Lung microvascular endothelial cell (primary cell): Measurements from ENCODE around the gene ALKBH7. TPM values are rescaled to one million over a fixed set of nuclear protein-coding genes. Genes with fewer than 3 reads are reported as not detected.
"Not testable (repeated sequence)": the region's sequence is repeated elsewhere in the genome, so short reads cannot be mapped to it uniquely, and the experiment has no call there.

ENCODE experiments used
- DNase-seq, 2 donors: peaks; one replicate each; pipeline versions ENCODE4 v3.0.0 to v3.0.0-alpha.2; 2010; ENCODE audit warnings: low read depth in 2 of 2
- total RNA-seq: library from RNA; depleted of rRNA; stranded (reverse); fragments of >200 nt; gene quantifications from 2 replicates; pipeline ENCODE4 v1.2.1, GENCODE V29; 2014

The ALKBH7 gene, protein sequence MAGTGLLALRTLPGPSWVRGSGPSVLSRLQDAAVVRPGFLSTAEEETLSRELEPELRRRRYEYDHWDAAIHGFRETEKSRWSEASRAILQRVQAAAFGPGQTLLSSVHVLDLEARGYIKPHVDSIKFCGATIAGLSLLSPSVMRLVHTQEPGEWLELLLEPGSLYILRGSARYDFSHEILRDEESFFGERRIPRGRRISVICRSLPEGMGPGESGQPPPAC
- 30.7 and 40.5 TPM in 2 replicates for total RNA-seq

DNA sequence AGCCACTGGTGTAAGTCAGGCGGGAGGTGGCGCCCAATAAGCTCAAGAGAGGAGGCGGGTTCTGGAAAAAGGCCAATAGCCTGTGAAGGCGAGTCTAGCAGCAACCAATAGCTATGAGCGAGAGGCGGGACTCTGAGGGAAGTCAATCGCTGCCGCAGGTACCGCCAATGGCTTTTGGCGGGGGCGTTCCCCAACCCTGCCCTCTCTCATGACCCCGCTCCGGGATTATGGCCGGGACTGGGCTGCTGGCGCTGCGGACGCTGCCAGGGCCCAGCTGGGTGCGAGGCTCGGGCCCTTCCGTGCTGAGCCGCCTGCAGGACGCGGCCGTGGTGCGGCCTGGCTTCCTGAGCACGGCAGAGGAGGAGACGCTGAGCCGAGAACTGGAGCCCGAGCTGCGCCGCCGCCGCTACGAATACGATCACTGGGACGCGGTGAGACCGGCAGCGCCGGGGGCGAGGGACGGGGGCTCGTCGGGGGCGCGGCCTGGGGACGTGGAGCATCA lies at the start of gene ALKBH7:
TSS of gene ALKBH7 (plus strand) at position 201 of the 502 bp plus-strand sequence. CDS start at position 228, 27 bp downstream.
- peak; percentile 100 for DNase-seq

DNA sequence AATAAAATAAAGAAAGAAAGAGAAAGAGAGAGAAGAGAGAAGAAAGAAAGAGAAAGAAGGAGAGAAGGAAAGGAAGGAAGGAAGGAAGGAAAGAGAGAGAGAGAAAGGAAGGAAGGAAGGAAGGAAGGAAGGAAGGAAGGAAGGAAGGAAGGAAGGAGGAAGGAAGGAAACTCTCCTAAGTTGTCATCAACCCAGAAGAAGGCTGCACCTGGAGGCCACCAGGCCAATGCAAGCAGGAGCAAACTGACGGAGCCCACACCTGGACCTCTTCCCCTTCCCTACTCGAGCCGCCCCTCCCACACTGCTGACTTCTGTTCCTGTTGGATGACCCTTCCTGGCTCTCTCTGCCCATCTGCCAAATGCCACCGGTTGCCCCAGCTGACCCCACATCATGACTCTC lies 47.8 kb upstream of the ALKBH7 start:
- DNase-seq = no peak

DNA sequence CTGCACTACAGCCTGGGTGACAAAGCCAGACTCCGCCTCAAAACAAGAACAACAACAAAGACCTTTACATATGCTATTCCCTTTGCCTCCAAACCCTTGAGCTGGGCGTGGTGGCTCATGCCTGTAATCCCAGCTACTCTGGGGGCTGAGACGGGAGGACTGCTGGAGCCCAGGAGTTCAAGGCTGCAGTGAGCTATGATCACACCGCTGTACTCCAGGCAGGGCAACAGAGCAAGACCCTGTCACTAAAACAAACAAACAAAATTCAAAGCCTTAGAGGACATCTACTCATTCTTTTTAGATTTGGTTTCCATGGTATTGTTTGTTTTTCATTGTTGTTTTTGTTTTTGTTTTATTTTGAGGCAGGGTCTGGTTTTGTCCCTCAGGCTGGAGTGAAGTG lies 47.0 kb upstream of the ALKBH7 start:
- no peak for DNase-seq

DNA sequence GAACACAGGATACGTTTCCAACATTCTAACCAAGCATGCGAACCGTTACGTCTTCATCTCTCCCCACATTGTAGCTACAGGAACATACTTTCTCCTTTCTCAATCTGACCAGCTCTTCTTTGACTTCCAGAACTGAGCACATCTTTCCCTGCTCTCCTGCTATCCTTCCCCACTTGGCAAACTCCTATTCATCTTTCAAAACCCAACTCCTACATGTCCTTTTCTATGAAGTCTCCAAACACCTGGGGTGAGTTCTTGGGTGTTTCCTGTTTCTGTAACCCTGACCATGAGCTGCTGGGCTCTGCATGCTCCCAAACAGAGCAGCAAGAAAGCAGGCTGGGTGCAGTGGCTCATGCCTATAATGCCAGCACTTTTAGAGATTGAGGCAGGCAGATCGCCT lies 45.8 kb upstream of the ALKBH7 start:
- no peak for DNase-seq

DNA sequence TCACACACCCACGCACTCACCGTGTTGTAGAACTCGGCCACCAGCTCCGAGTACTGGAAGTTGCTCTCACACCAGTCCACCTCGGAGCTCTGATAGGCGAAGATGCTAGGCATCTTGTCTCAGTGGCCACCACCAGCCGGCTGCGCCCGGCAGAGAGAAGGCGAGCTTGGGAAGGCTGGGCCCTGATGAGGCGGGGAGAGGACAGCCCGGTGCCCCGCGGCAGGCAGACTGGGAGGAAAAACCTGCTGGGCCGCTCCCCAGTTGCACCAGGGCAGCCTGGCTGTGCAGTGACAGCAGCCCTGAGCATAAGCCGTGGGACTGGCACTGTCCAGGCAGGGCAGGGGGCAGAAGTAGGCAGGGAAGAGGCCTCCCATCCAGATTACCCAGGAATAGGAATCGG lies 39.2 kb upstream of the ALKBH7 start, which contains the start of gene ACER1:
TSS of gene ACER1 (minus strand) at position 174 of the 400 bp plus-strand sequence. CDS start at position 113, 61 bp downstream.
- DNase-seq = no peak

DNA sequence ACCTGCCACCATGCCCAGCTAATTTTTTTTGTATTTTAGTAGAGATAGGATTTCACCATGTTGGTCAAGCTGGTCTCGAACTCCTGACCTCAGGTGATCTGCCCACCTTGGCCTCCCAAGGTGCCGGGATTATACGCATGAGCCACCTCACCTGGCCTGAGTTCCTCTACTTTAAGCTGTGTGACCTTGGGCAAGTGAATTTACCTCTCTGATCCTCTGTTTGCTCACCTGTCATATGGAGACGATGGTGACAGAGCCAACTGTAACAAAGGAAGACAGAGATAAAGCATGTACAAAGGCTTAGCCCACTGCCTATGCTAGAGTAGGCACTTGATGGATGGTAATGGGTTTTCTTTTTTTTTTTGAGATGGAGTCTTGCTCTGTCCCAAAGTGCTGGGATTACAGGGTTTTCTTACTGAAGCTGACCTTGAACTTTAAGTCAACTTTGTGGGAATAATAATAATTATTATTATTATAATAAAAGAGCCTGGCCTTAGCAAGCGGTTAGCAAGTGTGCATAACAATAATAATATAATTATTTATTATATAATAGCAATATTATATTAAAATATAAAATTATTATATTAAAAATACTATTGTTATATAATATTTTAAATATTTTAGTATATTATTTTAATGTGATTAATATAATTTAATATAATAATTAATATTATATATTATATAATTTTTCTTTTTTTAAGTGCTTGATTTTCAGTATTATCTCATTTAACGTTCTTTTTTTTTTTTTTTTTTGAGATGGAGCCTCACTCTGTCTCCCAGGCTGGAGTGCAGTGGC lies 37.9 kb upstream of the ALKBH7 start:
- DNase-seq = no peak

DNA sequence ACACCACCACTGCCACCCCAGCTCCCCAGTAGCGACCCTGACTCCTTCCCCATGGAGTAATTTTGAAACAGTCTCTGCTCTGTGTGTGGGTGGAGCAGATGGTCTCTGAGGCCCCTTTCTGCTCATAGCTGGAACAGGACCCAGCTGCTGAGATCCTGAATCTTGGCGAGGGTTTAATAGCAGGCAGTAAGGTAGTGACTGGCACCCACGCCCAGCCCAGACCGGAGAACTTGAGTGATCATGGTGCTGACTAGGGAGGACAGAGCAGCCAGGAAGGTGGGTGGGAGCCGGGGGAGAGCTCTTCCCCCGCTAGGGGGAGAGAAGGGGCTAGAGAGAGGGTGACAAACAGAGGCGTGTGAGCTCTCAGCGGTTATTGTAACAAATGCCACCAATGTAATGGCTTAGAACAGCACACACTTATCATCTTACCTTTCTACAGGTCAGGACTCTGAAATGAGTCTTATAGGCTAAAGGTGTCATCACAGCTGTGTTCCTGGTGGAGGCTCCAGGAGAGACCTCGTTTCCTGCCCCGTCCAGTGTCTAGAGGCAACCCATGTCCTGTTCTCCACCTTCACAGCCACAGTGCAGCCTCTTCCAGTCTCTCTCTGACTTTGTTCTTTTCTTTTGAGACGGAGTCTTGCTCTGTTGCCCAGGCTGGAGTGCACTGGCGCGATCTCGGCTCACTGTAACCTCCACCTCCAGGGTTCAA lies 31.9 kb upstream of the ALKBH7 start:
- DNase-seq = no peak

DNA sequence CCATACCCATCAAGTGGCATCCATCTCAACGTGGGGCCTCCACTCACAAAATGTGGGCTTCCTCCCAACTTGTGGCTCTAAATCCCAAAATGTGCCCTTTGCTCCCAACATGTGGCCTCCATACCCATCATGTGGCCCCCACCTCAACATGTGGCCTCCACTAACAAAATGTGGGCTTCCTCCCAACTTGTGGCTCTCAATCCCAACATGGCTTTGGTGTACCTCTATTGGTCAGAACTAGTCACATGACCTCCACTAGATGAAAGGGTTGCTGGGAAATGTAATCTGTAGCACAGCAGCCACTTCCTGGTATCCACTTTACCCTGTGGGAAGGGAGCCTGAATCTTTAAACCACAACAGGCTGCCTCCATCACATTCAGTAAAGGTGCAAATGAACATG lies 29.1 kb upstream of the ALKBH7 start:
- DNase-seq = no peak

DNA sequence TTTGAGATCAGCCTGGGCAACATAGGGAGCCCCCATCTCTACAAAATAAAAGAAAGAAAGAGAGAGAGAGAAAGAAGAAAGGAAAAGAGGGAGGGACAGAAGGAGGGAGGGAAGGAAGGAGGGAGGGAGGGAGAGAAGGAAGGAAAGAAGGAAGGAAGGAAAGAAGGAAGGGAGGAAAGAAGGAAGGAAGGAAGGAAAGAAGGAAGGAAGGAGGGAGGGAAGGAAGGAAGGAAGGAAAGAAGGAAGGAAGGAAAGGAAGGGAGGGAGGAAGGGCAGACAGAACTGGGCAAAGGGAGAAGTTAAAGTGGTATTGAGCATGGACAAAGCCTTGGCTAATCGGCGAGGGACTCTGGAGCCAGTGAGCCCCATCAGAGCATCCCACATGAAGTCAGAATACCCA lies 23.3 kb upstream of the ALKBH7 start:
- DNase-seq = not testable (repeated sequence)

DNA sequence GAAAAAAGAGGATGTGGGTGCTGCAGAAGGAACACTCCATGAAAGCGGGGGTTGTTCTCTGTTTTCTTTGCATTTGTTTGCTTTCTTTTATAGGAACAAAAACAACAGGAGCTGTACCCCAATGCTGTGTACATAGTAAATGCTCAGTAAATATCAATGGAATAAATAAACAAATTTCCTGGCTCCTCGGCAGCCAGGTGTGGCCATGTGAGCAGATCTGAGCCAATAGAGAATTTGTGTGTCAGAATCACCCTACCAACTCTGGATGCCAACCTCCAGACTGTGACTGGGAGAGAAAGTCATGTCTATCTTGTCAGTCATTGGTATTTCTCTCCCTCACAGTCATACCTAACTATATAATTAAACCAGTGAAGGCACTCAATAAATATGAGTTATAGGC lies 21.9 kb upstream of the ALKBH7 start:
- DNase-seq = no peak

DNA sequence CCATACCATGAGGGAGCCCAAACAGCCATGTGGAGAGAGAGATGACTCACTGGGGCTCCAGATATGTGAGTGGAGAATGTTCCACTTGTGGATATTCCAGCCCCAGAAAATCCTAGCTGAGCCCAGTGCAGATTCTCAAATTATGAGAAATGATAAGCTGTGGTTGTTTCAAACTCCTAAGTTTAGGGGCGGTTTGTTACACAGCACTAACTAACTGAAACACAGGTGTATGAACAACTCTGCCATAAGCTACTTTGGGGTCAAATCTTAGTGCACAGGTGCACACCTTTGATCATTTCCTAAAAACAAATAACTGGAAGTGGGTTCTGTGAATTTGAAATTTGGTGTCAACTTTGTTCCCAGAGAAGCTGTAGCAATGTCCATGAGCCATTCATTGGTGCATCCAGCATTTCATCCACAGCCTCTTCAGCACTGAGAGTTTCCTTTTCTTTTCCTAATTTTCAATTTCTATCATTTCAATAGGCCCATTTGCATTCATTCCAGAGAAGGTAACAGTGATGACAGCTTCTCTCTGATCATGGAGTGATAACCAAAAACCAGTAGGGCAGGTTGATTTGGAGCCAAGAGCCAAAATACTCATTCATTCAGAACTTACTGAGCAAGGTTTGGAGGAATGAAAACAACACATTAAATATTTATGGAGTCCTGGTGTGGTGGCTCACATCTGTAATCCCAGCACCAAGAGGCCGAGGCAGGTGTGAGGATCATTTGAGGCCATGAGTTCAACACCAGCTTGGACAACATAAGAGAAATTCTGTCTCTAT lies 20.0 kb upstream of the ALKBH7 start:
- no peak for DNase-seq

DNA sequence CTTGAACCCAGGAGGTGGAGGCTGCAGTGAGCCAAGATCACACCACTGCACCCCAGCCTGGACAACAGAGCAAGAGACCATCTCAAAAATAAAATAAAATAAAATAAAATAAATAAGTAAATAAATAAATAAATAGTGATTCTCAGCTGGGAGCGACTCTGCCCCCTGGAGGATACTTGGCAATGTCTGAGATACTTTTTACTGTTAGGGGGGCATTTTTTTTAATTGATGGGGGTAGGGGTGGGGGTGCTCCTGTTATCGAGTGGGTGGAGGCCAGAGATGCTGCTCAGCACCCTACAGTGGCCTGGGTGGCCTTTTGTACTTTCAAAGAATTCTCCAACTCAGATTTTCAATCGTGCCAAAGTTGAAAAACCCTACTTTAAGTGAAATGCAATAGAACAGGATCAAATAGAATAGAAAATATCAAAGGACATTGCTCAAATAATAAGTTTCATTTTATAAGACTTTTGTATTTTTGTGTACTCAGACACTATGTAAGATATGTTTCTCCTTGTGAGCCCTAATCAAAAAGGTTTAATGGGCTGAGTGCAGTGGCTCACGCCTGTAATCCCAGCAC lies 18.4 kb upstream of the ALKBH7 start:
- peak; percentile 37 to 52 for DNase-seq

DNA sequence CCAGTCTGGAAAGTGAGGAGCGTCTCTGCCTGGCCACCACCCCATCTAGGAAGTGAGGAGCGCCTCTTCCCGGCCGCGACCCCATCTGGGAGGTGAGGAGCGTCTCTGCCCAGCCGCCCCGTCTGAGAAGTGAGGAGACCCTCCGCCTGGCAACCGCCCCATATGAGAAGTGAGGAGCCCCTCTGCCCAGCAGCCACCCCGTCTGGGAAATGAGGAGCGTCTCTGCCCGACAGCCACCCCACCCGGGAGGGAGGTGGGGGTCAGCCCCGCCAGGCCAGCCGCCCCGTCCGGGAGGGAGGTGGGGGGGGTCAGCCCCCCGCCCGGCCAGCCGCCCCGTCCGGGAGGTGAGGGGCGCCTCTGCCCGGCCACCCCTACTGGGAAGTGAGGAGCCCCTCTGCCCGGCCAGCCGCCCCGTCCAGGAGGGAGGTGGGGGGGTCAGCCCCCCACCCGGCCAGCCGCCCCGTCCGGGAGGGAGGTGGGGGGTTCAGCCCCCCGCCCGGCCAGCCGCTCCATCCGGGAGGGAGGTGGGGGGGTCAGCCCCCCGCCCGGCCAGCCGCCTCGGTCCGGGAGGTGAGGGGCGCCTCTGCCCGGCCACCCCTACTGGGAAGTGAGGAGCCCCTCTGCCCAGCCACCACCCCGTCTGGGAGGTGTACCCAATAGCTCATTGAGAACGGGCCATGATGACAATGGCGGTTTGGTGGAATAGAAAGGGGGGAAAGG lies 17.1 kb upstream of the ALKBH7 start:
- not testable (repeated sequence) for DNase-seq

DNA sequence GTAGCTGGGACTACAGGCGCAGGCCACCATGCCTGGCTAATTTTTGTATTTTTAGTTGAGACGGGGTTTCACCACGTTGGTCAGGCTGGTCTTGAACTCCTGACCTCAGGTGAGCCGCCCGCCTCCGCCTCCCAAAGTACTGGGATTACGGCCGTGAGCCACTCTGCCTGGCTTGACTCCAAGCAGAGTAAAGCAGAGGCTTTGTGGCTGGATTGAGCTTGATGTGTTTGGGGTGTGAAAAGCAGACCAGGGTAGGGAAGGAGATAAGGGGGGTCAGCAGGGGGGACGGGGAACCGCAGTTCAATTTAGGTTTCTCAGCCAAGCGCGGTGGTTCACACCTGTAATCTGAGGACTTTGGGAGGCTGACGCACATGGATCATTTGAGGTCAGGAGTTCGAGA lies 15.4 kb upstream of the ALKBH7 start:
- DNase-seq = no peak

DNA sequence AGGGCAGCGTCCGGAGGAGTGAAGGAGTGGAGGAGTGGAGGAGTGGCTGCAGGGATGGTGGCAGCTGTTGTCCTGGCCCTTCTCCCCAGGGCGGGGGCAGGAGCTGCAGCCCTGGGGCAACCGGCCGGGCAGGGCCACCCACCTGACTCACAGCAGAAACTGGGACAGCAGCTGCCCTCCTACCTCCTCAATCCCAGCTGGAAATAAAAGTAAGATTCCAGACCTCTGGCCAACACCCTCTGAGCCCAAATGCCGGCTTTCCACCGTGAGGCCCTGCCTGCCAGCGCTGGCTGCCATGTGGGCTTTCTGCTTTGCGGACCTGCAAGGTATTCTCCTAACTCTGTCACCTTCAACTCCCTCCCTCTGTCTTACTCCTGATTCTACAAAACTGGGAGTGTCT lies 14.6 kb upstream of the ALKBH7 start:
- DNase-seq = no peak

DNA sequence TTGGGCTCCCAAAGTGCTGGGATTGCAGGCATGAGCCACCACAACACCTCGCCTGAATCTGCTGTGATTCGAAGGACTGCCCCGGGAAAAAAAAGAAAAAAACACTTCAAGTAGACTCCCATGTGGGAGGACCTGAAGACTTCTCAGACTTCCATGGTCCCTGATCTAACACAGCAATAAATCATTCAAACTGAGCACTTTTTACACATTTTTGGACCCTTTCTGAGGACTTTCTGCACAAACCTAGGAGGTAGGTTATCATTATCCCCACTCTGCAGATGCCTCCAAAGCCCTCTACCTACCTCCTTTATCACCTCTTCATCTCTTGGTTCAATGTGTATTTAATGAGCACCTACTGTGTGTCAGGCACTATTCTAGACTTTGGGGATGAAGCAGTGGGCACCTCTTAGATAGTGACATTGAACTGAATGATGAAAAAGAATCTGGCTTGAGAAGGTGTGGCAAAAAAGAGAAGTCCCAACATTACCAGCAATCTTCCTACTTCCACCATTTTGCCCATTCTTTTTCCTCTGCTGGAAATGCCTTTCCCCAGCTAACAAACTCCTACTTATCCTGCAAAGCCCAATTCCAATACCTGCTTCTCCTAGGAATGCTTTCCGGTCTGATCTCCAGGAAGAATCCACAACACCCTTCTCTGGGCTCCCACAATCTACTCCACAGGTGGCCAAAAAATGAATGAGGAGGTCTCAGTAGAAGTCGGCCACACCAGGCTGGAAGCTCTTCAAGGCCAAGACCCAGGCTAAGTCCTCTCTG lies 12.8 kb upstream of the ALKBH7 start:
- DNase-seq = no peak

DNA sequence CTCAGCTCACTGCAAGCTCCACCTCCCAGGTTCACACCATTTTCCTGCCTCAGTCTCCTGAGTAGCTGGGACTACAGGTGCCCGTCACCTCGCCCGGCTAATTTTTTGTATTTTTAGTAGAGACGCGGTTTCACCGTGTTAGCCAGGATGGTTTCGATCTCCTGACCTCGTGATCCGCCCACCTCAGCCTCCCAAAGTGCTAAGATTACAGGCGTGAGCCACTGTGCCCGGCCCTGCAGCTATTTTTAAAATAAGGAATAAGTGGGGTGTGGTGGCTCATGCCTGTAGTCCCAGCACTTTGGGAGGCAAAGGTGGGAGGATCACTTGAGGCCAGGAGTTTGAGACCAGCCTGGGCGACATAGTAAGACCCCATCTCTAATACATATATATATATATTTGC lies 12.1 kb upstream of the ALKBH7 start:
- not testable (repeated sequence) for DNase-seq

DNA sequence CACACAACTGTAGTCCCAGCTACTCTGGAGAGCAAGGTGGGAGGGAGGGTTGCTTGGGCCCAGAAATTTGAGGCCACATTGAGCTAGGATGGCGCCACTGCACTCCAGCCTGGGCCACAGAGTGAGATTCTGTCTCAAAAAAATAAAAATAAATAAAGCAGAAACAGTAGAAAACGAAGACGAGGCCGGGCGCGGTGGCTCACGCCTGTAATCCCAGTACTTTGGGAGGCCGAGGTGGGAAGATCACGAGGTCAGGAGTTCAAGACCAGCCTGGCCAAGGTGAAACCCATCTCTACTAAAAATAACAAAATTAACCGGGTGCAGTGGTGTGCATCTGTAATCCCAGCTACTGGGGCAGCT lies 11.8 kb upstream of the ALKBH7 start:
- DNase-seq = not testable (repeated sequence)

DNA sequence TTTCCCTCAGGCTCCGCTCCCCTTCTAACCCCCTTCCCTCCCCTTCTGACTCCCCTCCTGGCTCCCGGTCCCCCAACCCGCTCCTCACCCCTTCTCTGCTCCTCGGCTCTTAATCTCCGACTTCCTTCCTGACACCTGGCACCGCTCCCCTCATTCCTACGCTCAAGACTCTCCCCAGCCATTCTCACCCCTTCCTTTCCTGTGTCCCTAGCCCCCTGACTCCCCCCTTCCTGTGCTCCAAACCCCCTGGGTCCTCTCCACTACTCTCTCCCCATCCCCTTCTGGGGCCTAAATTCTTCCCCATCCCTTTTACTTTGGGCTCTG lies 10.6 kb upstream of the ALKBH7 start:
- peak in 1 of 2 donors; percentile 16 for DNase-seq

DNA sequence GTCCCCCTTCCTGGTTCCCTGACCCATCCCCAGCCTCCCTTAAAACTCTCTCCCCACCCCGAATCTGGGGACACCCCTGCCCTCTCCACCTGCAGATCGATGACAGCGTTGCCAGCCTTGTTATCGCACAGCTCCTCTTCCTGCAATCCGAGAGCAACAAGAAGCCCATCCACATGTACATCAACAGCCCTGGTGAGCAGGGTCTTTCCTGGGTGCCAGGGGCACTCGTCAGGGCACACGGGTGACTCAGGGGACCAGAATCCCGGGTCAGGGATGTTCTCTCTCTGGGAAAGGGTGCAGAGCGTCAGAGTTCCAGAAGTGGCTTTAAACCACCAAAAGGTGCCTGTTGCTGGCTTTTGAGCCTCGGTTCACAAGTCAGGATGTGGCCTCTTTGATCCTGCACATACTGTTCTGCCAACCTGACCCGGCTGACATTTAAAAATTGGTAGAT lies 10.2 kb upstream of the ALKBH7 start:
- DNase-seq = no peak
